DOHH2 (cell line): Measurements from ENCODE around the gene ZNF653.

ENCODE experiments used
- CTCF ChIP-seq: fragments of 200-600 bp; sonication (generic); IDR thresholded peaks from one replicate; pipeline ENCODE4 v1.5.1; 2014; ENCODE audit warnings: antibody characterized with exemption, mild to moderate bottlenecking, low read depth, low read length; ENCODE audit not compliant: poor library complexity, severe bottlenecking
- EZH2phosphoT487 ChIP-seq: fragments of 200-600 bp; sonication (generic); IDR thresholded peaks from 2 replicates; pipeline ENCODE4 v1.6.1; 2017; ENCODE audit warnings: borderline replicate concordance, mild to moderate bottlenecking, antibody characterized with exemption, low read length, moderate library complexity, mixed read lengths

DNA sequence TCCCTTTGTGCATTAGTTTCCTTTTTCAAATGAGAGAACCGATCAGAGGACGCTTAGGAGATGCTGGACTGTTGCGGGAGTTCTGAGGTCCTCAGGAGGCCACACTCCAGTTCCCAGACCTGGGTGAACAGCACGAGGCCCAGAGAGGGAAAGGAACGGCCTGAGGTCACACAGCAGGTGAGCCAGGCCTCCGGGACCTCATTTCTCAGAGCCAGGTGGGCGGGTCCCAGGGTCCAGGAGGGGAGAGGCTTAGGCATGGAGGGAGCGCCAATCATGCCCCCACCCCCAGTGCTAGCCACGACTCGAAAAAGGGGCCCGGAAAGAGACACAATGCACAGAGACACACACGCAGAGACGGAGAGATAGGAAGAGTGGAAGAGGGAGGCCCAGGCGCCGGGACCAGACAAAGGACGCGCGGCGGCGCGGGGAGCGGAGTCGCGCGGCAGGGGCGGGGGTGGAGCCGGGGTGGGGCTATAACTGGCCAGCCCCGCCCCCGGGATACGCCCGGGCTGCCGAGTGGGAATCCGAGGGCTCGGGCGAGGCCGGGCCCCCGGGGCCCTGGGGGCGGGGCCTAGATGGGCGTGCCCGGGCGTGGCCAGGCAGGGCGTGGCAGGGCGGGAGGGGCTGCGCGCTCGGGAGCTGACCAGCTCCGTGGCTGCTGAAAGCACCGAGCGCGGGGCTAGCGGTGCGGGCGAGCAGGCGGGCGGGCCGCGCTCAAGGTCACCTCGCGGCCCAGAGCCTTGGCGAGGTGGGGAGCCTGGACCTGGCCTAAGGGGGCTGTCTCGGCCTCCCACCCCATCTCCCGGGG, 26.3 kb downstream of the ZNF653 start:
- TF ChIP-seq CTCF (no peak), EZH2phosphoT487 (no peak)
